ENCODE results near the gene KDR.

KDR gene

GRCh38 chr4:55050418-55050950 lies 74.9 kb downstream of the KDR start:
- Mint-ChIP-seq H3K36me3 (ENCODE audit: insufficient read depth) (no peaks in the 10 kb centered on the region), H3K27me3 (no peaks in the 10 kb centered on the region), H3K27ac (no peak overlapping the region), H3K9me3 (peaks cover 5 to 7% of the 10 kb centered on the region in 2 donors), H3K4me1 (ENCODE audit: low read depth in 2 of 2) (no peaks in the 10 kb centered on the region), H3K4me3 (no peak overlapping the region)
- ATAC-seq (replicated peaks) (no peak), DNase-seq (no peak)

GRCh38 chr4:55038176-55038890 lies 87.1 kb downstream of the KDR start:
- DNase-seq = no peak
- no peaks in the 10 kb centered on the region for H3K9me3 Mint-ChIP-seq
- H3K27me3 Mint-ChIP-seq = peaks cover 4 to 11% of the 10 kb centered on the region in 2 donors
- no peaks in the 10 kb centered on the region for H3K4me1 Mint-ChIP-seq (ENCODE audit: low read depth in 2 of 2)
- H3K36me3 Mint-ChIP-seq (ENCODE audit: insufficient read depth) = no peaks in the 10 kb centered on the region
- no peak overlapping the region for H3K27ac Mint-ChIP-seq
- H3K4me3 Mint-ChIP-seq = no peak overlapping the region
- no peak for ATAC-seq (replicated peaks)

- no peaks in the 10 kb centered on the region for H3K36me3 Mint-ChIP-seq (ENCODE audit: insufficient read depth)
- H3K27ac Mint-ChIP-seq = no peak overlapping the region
- ATAC-seq (replicated peaks) (no peak), DNase-seq (no peak)
- H3K27me3 Mint-ChIP-seq = peaks cover 4 to 17% of the 10 kb centered on the region in 2 donors
- H3K4me3 Mint-ChIP-seq = no peak overlapping the region
- H3K9me3 Mint-ChIP-seq = no peaks in the 10 kb centered on the region
- H3K4me1 Mint-ChIP-seq (ENCODE audit: low read depth in 2 of 2) = no peaks in the 10 kb centered on the region
Measured at GRCh38 chr4:55037728-55038127, 87.7 kb downstream of the KDR start.

GRCh38 chr4:55036405-55036804 lies 89.0 kb downstream of the KDR start:
- no peak for ATAC-seq (replicated peaks)
- Mint-ChIP-seq H3K9me3 (no peaks in the 10 kb centered on the region), H3K27me3 (peaks cover 4 to 20% of the 10 kb centered on the region in 2 donors)

DNA sequence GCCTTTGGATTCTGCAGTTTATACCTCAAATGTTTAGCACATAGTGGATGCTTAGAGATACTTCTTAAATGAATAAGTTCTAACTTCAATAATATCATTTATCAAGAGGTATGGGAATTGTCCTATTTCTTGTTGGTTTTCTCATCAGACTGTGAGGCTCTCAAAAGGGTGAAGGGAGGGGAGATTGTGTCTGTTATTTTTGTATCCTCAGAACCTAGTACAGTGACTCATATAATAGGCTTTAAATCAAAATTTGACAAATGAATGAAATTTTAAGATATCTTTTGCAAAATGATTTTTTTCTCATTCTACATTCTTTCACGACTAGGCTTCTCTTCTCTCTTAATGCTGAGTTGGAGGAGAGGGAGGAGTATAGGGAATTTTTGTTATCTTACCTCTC lies 89.5 kb downstream of the KDR start:
- no peaks in the 10 kb centered on the region for H3K36me3 Mint-ChIP-seq (ENCODE audit: insufficient read depth)
- no peaks in the 10 kb centered on the region for H3K4me1 Mint-ChIP-seq (ENCODE audit: low read depth in 2 of 2)
- H3K27me3 Mint-ChIP-seq = peaks cover 4 to 20% of the 10 kb centered on the region in 2 donors
- DNase-seq (no peak), ATAC-seq (replicated peaks) (no peak)
- no peak overlapping the region for H3K4me3 Mint-ChIP-seq
- H3K9me3 Mint-ChIP-seq = no peaks in the 10 kb centered on the region
- no peak overlapping the region for H3K27ac Mint-ChIP-seq

More at GRCh38 chr4:55036405-55036804, 89.0 kb downstream of the KDR start:
- no peak overlapping the region for H3K27ac Mint-ChIP-seq
- no peak overlapping the region for H3K4me3 Mint-ChIP-seq
- no peak for DNase-seq
- H3K36me3 Mint-ChIP-seq (ENCODE audit: insufficient read depth) = no peaks in the 10 kb centered on the region
- no peaks in the 10 kb centered on the region for H3K4me1 Mint-ChIP-seq (ENCODE audit: low read depth in 2 of 2)

GRCh38 chr4:55033296-55033695 lies 92.1 kb downstream of the KDR start:
- H3K36me3 Mint-ChIP-seq (ENCODE audit: insufficient read depth) = no peaks in the 10 kb centered on the region
- no peaks in the 10 kb centered on the region for H3K9me3 Mint-ChIP-seq
- no peaks in the 10 kb centered on the region for H3K4me1 Mint-ChIP-seq (ENCODE audit: low read depth in 2 of 2)
- H3K27me3 Mint-ChIP-seq = peaks cover 4 to 17% of the 10 kb centered on the region in 2 donors
- no peak for ATAC-seq (replicated peaks)
- no peak for DNase-seq
- H3K27ac Mint-ChIP-seq = no peak overlapping the region
- no peak overlapping the region for H3K4me3 Mint-ChIP-seq

- H3K4me3 Mint-ChIP-seq = no peak overlapping the region
- H3K4me1 Mint-ChIP-seq (ENCODE audit: low read depth in 2 of 2) = no peaks in the 10 kb centered on the region
- ATAC-seq (replicated peaks) = no peak
- no peak overlapping the region for H3K27ac Mint-ChIP-seq
- no peaks in the 10 kb centered on the region for H3K9me3 Mint-ChIP-seq
- no peak for DNase-seq
- no peaks in the 10 kb centered on the region for H3K36me3 Mint-ChIP-seq (ENCODE audit: insufficient read depth)
- H3K27me3 Mint-ChIP-seq = peaks cover 0 to 12% of the 10 kb centered on the region in 2 donors
Measured at GRCh38 chr4:55032788-55033187, 92.6 kb downstream of the KDR start.

DNA sequence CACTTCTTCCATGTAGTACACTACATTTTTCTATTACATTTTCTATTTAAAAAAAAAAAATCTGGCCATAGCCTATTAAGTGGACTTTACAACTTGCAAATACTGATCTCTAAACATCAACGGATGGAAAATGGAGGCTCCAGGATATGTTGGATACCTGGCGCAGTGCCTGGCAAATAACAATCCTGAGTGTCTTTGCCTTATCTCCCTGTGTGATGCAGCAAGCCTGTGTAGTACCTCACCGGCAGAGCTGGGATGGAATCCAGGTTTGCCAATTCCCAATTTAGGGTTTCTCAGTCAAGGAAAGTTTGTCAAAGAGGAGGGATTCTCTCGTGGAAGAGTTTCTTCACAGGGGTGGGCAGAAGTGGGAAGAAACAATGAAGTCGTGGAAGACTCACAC lies 93.2 kb downstream of the KDR start:
- DNase-seq = no peak
- H3K36me3 Mint-ChIP-seq (ENCODE audit: insufficient read depth) = no peaks in the 10 kb centered on the region
- no peak overlapping the region for H3K4me3 Mint-ChIP-seq
- H3K27ac Mint-ChIP-seq = no peak overlapping the region
- ATAC-seq (replicated peaks) = no peak
- no peaks in the 10 kb centered on the region for H3K9me3 Mint-ChIP-seq
- H3K4me1 Mint-ChIP-seq (ENCODE audit: low read depth in 2 of 2) = no peaks in the 10 kb centered on the region
- H3K27me3 Mint-ChIP-seq = peaks cover 0 to 11% of the 10 kb centered on the region in 2 donors

- H3K36me3 Mint-ChIP-seq (ENCODE audit: insufficient read depth) = no peaks in the 10 kb centered on the region
- peaks cover 0 to 11% of the 10 kb centered on the region in 2 donors for H3K27me3 Mint-ChIP-seq
- H3K4me3 Mint-ChIP-seq = no peak overlapping the region
- DNase-seq = no peak
- no peaks in the 10 kb centered on the region for H3K9me3 Mint-ChIP-seq
- no peaks in the 10 kb centered on the region for H3K4me1 Mint-ChIP-seq (ENCODE audit: low read depth in 2 of 2)
- no peak for ATAC-seq (replicated peaks)
- no peak overlapping the region for H3K27ac Mint-ChIP-seq
Measured at GRCh38 chr4:55031158-55031557, 94.2 kb downstream of the KDR start.

- Mint-ChIP-seq H3K4me1 (ENCODE audit: low read depth in 2 of 2) (no peaks in the 10 kb centered on the region), H3K9me3 (no peaks in the 10 kb centered on the region), H3K36me3 (ENCODE audit: insufficient read depth) (no peaks in the 10 kb centered on the region), H3K4me3 (no peak overlapping the region), H3K27ac (no peak overlapping the region), H3K27me3 (peaks cover 0 to 11% of the 10 kb centered on the region in 2 donors)
- DNase-seq (no peak), ATAC-seq (replicated peaks) (no peak)
Measured at GRCh38 chr4:55030589-55030988, 94.8 kb downstream of the KDR start.

DNA sequence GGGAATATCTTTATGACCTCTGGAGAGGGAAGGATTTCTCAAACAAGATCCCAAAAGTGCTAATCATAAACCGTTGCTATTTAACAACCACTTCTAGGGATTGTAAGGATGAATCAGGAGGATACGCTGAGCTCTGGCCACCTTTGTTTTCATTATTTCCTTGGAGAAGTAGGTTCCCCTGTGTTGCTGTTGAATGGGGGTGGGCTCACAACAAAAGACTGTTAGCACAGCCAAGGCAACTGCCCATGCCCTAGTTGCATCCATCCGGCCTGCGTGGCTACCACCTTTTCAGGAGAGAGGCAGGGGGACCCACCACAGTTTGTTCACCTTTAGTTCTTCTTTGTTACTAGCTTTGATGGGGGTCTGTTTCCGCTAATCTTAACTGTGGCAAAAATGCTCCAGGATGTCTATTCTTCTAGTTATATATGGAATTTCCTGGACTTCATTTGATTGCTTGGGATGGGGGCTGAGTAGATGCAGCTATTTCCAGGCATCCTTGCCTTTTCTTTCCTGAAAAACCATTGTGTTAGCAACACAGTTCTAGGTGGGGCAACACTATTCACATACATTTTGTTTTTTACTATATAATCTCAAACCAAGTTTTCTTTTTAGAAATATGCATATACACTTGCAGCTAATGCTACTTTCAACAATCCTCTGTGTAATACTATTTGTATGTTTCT lies 95.4 kb downstream of the KDR start:
- no peaks in the 10 kb centered on the region for H3K9me3 Mint-ChIP-seq
- ATAC-seq (replicated peaks) = no peak

GRCh38 chr4:55029321-55029720 lies 96.1 kb downstream of the KDR start:
- no peak overlapping the region for H3K4me3 Mint-ChIP-seq
- ATAC-seq (replicated peaks) (no peak), DNase-seq (no peak)
- H3K27me3 Mint-ChIP-seq = peaks cover 0 to 11% of the 10 kb centered on the region in 2 donors
- H3K9me3 Mint-ChIP-seq = no peaks in the 10 kb centered on the region
- no peaks in the 10 kb centered on the region for H3K36me3 Mint-ChIP-seq (ENCODE audit: insufficient read depth)
- no peak overlapping the region for H3K27ac Mint-ChIP-seq
- H3K4me1 Mint-ChIP-seq (ENCODE audit: low read depth in 2 of 2) = no peaks in the 10 kb centered on the region

More for the DNA sequence above, 95.4 kb downstream of the KDR start:
- no peak overlapping the region for H3K27ac Mint-ChIP-seq
- DNase-seq = no peak
- peaks cover 0 to 11% of the 10 kb centered on the region in 2 donors for H3K27me3 Mint-ChIP-seq
- no peaks in the 10 kb centered on the region for H3K4me1 Mint-ChIP-seq (ENCODE audit: low read depth in 2 of 2)
- no peaks in the 10 kb centered on the region for H3K36me3 Mint-ChIP-seq (ENCODE audit: insufficient read depth)
- H3K4me3 Mint-ChIP-seq = no peak overlapping the region
